HG03280 (cell line): ENCODE data around the gene MFSD6.
"Not testable (repeated sequence)": the region's sequence is repeated elsewhere in the genome, so short reads cannot be mapped to it uniquely, and the experiment has no call there.

Experiments used
- ATAC-seq: cut with Tn5 transposase; IDR thresholded peaks from one replicate; pipeline ENCODE4 v1.9.1; 2021; ENCODE audit warnings: mild to moderate bottlenecking, moderate library complexity; ENCODE audit not compliant: unreplicated experiment

Gene MFSD6

GRCh38 chr2:190494600-190495227 lies 86.6 kb downstream of the MFSD6 start:
- ATAC-seq: not testable (repeated sequence)

GRCh38 chr2:190497428-190497827 lies 89.3 kb downstream of the MFSD6 start:
- ATAC-seq: no peak

- ATAC-seq: no peak
These were observed 91.1 kb downstream of the MFSD6 start for GRCh38 chr2:190499273-190499672.

GRCh38 chr2:190500054-190500502 lies 91.9 kb downstream of the MFSD6 start:
- no peak for ATAC-seq

GRCh38 chr2:190501231-190501630 lies 93.1 kb downstream of the MFSD6 start:
- no peak for ATAC-seq

- ATAC-seq: no peak
These were observed 93.7 kb downstream of the MFSD6 start for GRCh38 chr2:190501702-190502407.

GRCh38 chr2:190503088-190503487 lies 94.9 kb downstream of the MFSD6 start:
- no peak for ATAC-seq

- ATAC-seq: no peak
These were observed 96.8 kb downstream of the MFSD6 start for GRCh38 chr2:190504912-190505311.

- no peak for ATAC-seq
These were observed 97.5 kb downstream of the MFSD6 start for GRCh38 chr2:190505696-190506095.

GRCh38 chr2:190506666-190507065 lies 98.5 kb downstream of the MFSD6 start:
- ATAC-seq: no peak

- ATAC-seq: no peak
These were observed 99.0 kb downstream of the MFSD6 start for GRCh38 chr2:190507135-190507534.

- not testable (repeated sequence) for ATAC-seq
These were observed 101.7 kb downstream of the MFSD6 start for GRCh38 chr2:190509895-190510294.

GRCh38 chr2:190511104-190511503 lies 102.9 kb downstream of the MFSD6 start:
- no peak for ATAC-seq

GRCh38 chr2:190512539-190513095 lies 104.5 kb downstream of the MFSD6 start:
- ATAC-seq: no peak

- no peak for ATAC-seq
These were observed 105.7 kb downstream of the MFSD6 start for GRCh38 chr2:190513877-190514276.

GRCh38 chr2:190514676-190515075 lies 106.5 kb downstream of the MFSD6 start:
- ATAC-seq: no peak

- no peak for ATAC-seq
These were observed 107.5 kb downstream of the MFSD6 start for GRCh38 chr2:190515687-190516086.

- no peak for ATAC-seq
These were observed 109.3 kb downstream of the MFSD6 start for GRCh38 chr2:190517468-190517867.

GRCh38 chr2:190519975-190520767 lies 112.0 kb downstream of the MFSD6 start:
- ATAC-seq: no peak

GRCh38 chr2:190524928-190525327 lies 116.8 kb downstream of the MFSD6 start:
- ATAC-seq: no peak

GRCh38 chr2:190526105-190526750 lies 118.1 kb downstream of the MFSD6 start:
- ATAC-seq: no peak
